HEK293 (cell line): ENCODE measurements around the gene BRPF1.

Experiments used
- GLIS1 ChIP-seq: fragments of 450-650 bp; formaldehyde crosslinking; IDR thresholded peaks from 2 replicates; pipeline ENCODE4 v1.5.1; 2016; ENCODE audit warnings: missing biosample characterization, missing genetic modification characterization
- HOXA7 ChIP-seq: sonication (generic); formaldehyde crosslinking; IDR thresholded peaks from 2 replicates; pipeline ENCODE4 v1.8.1; 2022; ENCODE audit warnings: missing genetic modification reagents, borderline replicate concordance
- HOXD13 ChIP-seq: sonication (generic); formaldehyde crosslinking; IDR thresholded peaks from 2 replicates; pipeline ENCODE4 v1.8.0; 2022; ENCODE audit warnings: missing genetic modification reagents, borderline replicate concordance
- INSM2 ChIP-seq: fragments of 450-650 bp; formaldehyde crosslinking; IDR thresholded peaks from 2 replicates; pipeline ENCODE4 v1.5.1; 2016; ENCODE audit warnings: missing biosample characterization, missing genetic modification characterization
- MZF1 ChIP-seq: fragments of 450-650 bp; formaldehyde crosslinking; IDR thresholded peaks from 2 replicates; pipeline ENCODE4 v1.5.1; 2017; ENCODE audit warnings: missing biosample characterization, missing genetic modification characterization, borderline replicate concordance
- PRDM1 ChIP-seq: fragments of 450-650 bp; formaldehyde crosslinking; IDR thresholded peaks from 2 replicates; pipeline ENCODE4; 2016; ENCODE audit warnings: missing biosample characterization, missing genetic modification characterization
- PRDM2 ChIP-seq: fragments of 450-650 bp; formaldehyde crosslinking; IDR thresholded peaks from 2 replicates; pipeline ENCODE4 v1.5.1; 2016; ENCODE audit warnings: missing biosample characterization, missing genetic modification characterization, borderline replicate concordance
- RBAK ChIP-seq: fragments of 450-650 bp; formaldehyde crosslinking; IDR thresholded peaks from 2 replicates; pipeline ENCODE4 v1.5.1; 2016; ENCODE audit warnings: missing biosample characterization, missing genetic modification characterization
- TRIM28 ChIP-seq: IDR thresholded peaks from 2 replicates; pipeline ENCODE4 v1.6.1; 2011; ENCODE audit warnings: low read length, control low read depth, borderline replicate concordance
- ZBTB10 ChIP-seq: fragments of 450-650 bp; formaldehyde crosslinking; IDR thresholded peaks from 2 replicates; pipeline ENCODE4 v1.5.1; 2016; ENCODE audit warnings: missing biosample characterization, missing genetic modification characterization
- ZBTB49 ChIP-seq: fragments of 450-650 bp; formaldehyde crosslinking; IDR thresholded peaks from 2 replicates; pipeline ENCODE4 v1.5.1; 2016; ENCODE audit warnings: missing biosample characterization, missing genetic modification characterization, low read depth
- ZFP37 ChIP-seq: fragments of 450-650 bp; formaldehyde crosslinking; IDR thresholded peaks from 2 replicates; pipeline ENCODE4 v1.5.1; 2016; ENCODE audit warnings: missing biosample characterization, missing genetic modification characterization
- ZNF114 ChIP-seq: fragments of 450-650 bp; formaldehyde crosslinking; IDR thresholded peaks from 2 replicates; pipeline ENCODE4 v1.5.0; 2017; ENCODE audit warnings: missing biosample characterization, missing genetic modification characterization
- ZNF133 ChIP-seq: fragments of 450-650 bp; formaldehyde crosslinking; IDR thresholded peaks from 2 replicates; pipeline ENCODE4 v1.5.1; 2016; ENCODE audit warnings: missing biosample characterization, missing genetic modification characterization
- ZNF350 ChIP-seq: fragments of 450-650 bp; formaldehyde crosslinking; IDR thresholded peaks from 2 replicates; pipeline ENCODE4 v1.5.0; 2017; ENCODE audit warnings: missing biosample characterization, mild to moderate bottlenecking, missing genetic modification characterization
- ZNF366 ChIP-seq: fragments of 450-650 bp; formaldehyde crosslinking; conservative IDR thresholded peaks from 2 replicates; pipeline ENCODE4 v1.5.1; 2016; ENCODE audit warnings: missing biosample characterization, missing genetic modification characterization
- ZNF473 ChIP-seq: fragments of 450-650 bp; formaldehyde crosslinking; IDR thresholded peaks from 2 replicates; pipeline ENCODE4 v1.5.1; 2017; ENCODE audit warnings: missing biosample characterization, missing genetic modification characterization
- ZNF48 ChIP-seq: fragments of 450-650 bp; formaldehyde crosslinking; IDR thresholded peaks from 2 replicates; pipeline ENCODE4 v1.5.1; 2016; ENCODE audit warnings: missing biosample characterization, missing genetic modification characterization
- ZNF514 ChIP-seq: fragments of 450-650 bp; formaldehyde crosslinking; IDR thresholded peaks from 2 replicates; pipeline ENCODE4 v1.5.1; 2016; ENCODE audit warnings: missing biosample characterization, missing genetic modification characterization
- ZNF530 ChIP-seq: fragments of 450-650 bp; formaldehyde crosslinking; IDR thresholded peaks from 2 replicates; pipeline ENCODE4 v1.5.1; 2016; ENCODE audit warnings: low read depth, missing biosample characterization, missing genetic modification characterization
- ZNF621 ChIP-seq: fragments of 450-650 bp; formaldehyde crosslinking; IDR thresholded peaks from 2 replicates; pipeline ENCODE4 v1.5.1; 2017; ENCODE audit warnings: missing biosample characterization, missing genetic modification characterization
- ZNF677 ChIP-seq: fragments of 450-650 bp; IDR thresholded peaks from 2 replicates; pipeline ENCODE4 v1.5.0; 2018; ENCODE audit warnings: missing biosample characterization, mild to moderate bottlenecking, missing genetic modification characterization, moderate library complexity
- ZNF768 ChIP-seq: fragments of 450-650 bp; formaldehyde crosslinking; IDR thresholded peaks from 2 replicates; pipeline ENCODE4 v1.5.1; 2018; ENCODE audit warnings: missing biosample characterization, mild to moderate bottlenecking, missing genetic modification characterization
- ZSCAN4 ChIP-seq: fragments of 450-650 bp; formaldehyde crosslinking; IDR thresholded peaks from 2 replicates; pipeline ENCODE4 v1.5.1; 2017; ENCODE audit warnings: missing biosample characterization, missing genetic modification characterization
- ZSCAN5A ChIP-seq: fragments of 450-650 bp; formaldehyde crosslinking; IDR thresholded peaks from 2 replicates; pipeline ENCODE4 v1.5.1; 2016; ENCODE audit warnings: missing biosample characterization, missing genetic modification characterization

BRPF1 gene

GRCh38 chr3:9769426-9770275 is 38.1 kb downstream of the BRPF1 start, which contains the start of gene CAMK1 (continued):
- TF ChIP-seq ZNF514 (no peak), INSM2 (tag by site-specific recombination) (no peak), ZSCAN5A (no peak), TRIM28 (no peak), HOXD13 (CRISPR knock-in tag) (no peak), ZNF473 (tag by site-specific recombination) (no peak), ZNF621 (tag by site-specific recombination) (no peak), ZSCAN4 (no peak), ZNF366 (tag by site-specific recombination) (no peak), ZNF114 (tag by site-specific recombination) (no peak), HOXA7 (CRISPR knock-in tag) (no peak), ZBTB49 (tag by site-specific recombination) (no peak), ZNF48 (tag by site-specific recombination) (no peak), ZNF350 (tag by site-specific recombination) (no peak), MZF1 (tag by site-specific recombination) (no peak), ZBTB10 (tag by site-specific recombination) (no peak; the same call in 1 of the 2 replicates), ZNF768 (no peak), ZNF530 (tag by site-specific recombination) (no peak), ZFP37 (tag by site-specific recombination) (no peak), PRDM1 (no peak), ZNF133 (tag by site-specific recombination) (no peak), ZNF677 (tag by site-specific recombination) (no peak), RBAK (tag by site-specific recombination) (no peak), GLIS1 (tag by site-specific recombination) (peak; percentile 34; the same call in 1 of the 2 replicates), PRDM2 (tag by site-specific recombination) (no peak)
